ENCODE results near the gene NRIP3.

DNA sequence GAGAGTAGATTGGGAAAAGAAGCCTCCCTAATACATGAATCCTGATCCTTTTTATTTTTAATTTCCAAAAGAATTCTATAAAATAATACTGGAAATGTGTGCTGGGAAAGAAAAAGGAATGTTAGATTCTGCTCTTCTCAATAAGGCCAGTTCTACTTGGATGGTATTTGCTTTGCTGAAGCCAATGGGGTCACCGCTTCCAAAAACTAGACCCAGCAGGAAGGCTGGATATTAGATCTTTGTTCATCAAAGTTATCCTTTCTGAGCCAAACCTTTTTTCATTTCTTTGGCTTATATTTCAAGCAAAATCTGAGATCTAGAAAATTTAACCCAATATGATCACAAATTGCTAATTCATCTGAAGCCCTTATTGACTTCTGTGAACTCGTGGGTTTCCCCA is 46.2 kb upstream of the NRIP3 start:
- TF ChIP-seq, protein P1, sequence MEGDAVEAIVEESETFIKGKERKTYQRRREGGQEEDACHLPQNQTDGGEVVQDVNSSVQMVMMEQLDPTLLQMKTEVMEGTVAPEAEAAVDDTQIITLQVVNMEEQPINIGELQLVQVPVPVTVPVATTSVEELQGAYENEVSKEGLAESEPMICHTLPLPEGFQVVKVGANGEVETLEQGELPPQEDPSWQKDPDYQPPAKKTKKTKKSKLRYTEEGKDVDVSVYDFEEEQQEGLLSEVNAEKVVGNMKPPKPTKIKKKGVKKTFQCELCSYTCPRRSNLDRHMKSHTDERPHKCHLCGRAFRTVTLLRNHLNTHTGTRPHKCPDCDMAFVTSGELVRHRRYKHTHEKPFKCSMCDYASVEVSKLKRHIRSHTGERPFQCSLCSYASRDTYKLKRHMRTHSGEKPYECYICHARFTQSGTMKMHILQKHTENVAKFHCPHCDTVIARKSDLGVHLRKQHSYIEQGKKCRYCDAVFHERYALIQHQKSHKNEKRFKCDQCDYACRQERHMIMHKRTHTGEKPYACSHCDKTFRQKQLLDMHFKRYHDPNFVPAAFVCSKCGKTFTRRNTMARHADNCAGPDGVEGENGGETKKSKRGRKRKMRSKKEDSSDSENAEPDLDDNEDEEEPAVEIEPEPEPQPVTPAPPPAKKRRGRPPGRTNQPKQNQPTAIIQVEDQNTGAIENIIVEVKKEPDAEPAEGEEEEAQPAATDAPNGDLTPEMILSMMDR (IDR thresholded peaks at IDR 0.05) = no peak
- no peak for TF ChIP-seq EZH2 (IDR thresholded peaks at IDR 0.05)

Data from neural progenitor cell (in vitro differentiated cells).